ENCODE measurements around the gene TIMM13. TPM values are rescaled to one million over a fixed set of nuclear protein-coding genes. Genes with fewer than 3 reads are reported as not detected.

Gene TIMM13
- total RNA-seq, 1 donor from 2014 or later: 22.3 TPM

GRCh38 chr19:2458054-2458453 lies 30.7 kb upstream of the TIMM13 start:
- H4K20me1 ChIP-seq (ENCODE audit: low read depth): peaks cover 32% of the 10 kb centered on the region
- no peaks in the 10 kb centered on the region for H3K27me3 ChIP-seq
- H3K4me3 ChIP-seq: no peak overlapping the region
- no peak overlapping the region for H3K4me2 ChIP-seq
- H3K9me3 ChIP-seq (ENCODE audit: low read depth): no peaks in the 10 kb centered on the region
- H3K27ac ChIP-seq: no peak overlapping the region
- no peak overlapping the region for H2AFZ ChIP-seq (replicated peaks)
- no peaks in the 10 kb centered on the region for H3K36me3 Mint-ChIP-seq
- peaks cover 4% of the 10 kb centered on the region for H3K27me3 Mint-ChIP-seq (ENCODE audit: insufficient read depth, low read depth)
- H3K9ac ChIP-seq: no peak overlapping the region
- no peaks in the 10 kb centered on the region for H3K9me3 Mint-ChIP-seq
- H3K79me2 ChIP-seq (ENCODE audit: low read depth): peaks cover 36% of the 10 kb centered on the region
- peaks cover 21% of the 10 kb centered on the region for H3K4me1 Mint-ChIP-seq
- H3K4me3 Mint-ChIP-seq: no peak overlapping the region
- no peak for DNase-seq (ENCODE audit: low spot score)
- no peak overlapping the region for H3K27ac Mint-ChIP-seq
- H3K36me3 ChIP-seq: no peaks in the 10 kb centered on the region
- TF ChIP-seq CTCF (IDR thresholded peaks at IDR 0.05) (no peak), EZH2 (IDR thresholded peaks at IDR 0.05) (no peak), EZH2phosphoT487 (IDR thresholded peaks at IDR 0.05) (no peak)
- H3F3A ChIP-seq (ENCODE audit: low read depth): peaks cover 13% of the 10 kb centered on the region
- H3K4me1 ChIP-seq: peaks cover 11% of the 10 kb centered on the region

- H3K4me3 Mint-ChIP-seq: peak overlapping the region; percentile 92
- Histone ChIP-seq H3K27ac (no peak overlapping the region), H3K9ac (no peak overlapping the region), H3K9me3 (ENCODE audit: low read depth) (no peaks in the 10 kb centered on the region), H2AFZ (replicated peaks) (no peak overlapping the region), H3K4me3 (peak overlapping the region; percentile 33), H3K27me3 (no peaks in the 10 kb centered on the region), H3K4me2 (peak overlapping the region; percentile 75), H4K20me1 (ENCODE audit: low read depth) (peaks cover 35% of the 10 kb centered on the region), H3K79me2 (ENCODE audit: low read depth) (peaks cover 41% of the 10 kb centered on the region), H3K36me3 (no peaks in the 10 kb centered on the region), H3K4me1 (peaks cover 11% of the 10 kb centered on the region), H3F3A (ENCODE audit: low read depth) (peaks cover 8% of the 10 kb centered on the region)
- H3K27ac Mint-ChIP-seq: no peak overlapping the region
- DNase-seq (ENCODE audit: low spot score): no peak
- H3K36me3 Mint-ChIP-seq: no peaks in the 10 kb centered on the region
- H3K9me3 Mint-ChIP-seq: no peaks in the 10 kb centered on the region
- peaks cover 4% of the 10 kb centered on the region for H3K27me3 Mint-ChIP-seq (ENCODE audit: insufficient read depth, low read depth)
- peaks cover 21% of the 10 kb centered on the region for H3K4me1 Mint-ChIP-seq
- TF ChIP-seq EZH2phosphoT487 (IDR thresholded peaks at IDR 0.05) (no peak), EZH2 (IDR thresholded peaks at IDR 0.05) (no peak), CTCF (IDR thresholded peaks at IDR 0.05) (no peak)
Measured at GRCh38 chr19:2457394-2458037, 30.1 kb upstream of the TIMM13 start.

GRCh38 chr19:2455851-2456570 lies 28.6 kb upstream of the TIMM13 start:
- Mint-ChIP-seq H3K4me3 (peak overlapping the region; percentile 90), H3K27ac (no peak overlapping the region), H3K36me3 (peaks cover 4% of the 10 kb centered on the region), H3K27me3 (ENCODE audit: insufficient read depth, low read depth) (no peaks in the 10 kb centered on the region), H3K4me1 (peaks cover 15% of the 10 kb centered on the region), H3K9me3 (no peaks in the 10 kb centered on the region)
- Histone ChIP-seq H3K27ac (peak overlapping the region; percentile 9), H3K4me2 (peak overlapping the region; percentile 97), H3F3A (ENCODE audit: low read depth) (peaks cover 8% of the 10 kb centered on the region), H3K4me1 (peaks cover 11% of the 10 kb centered on the region), H4K20me1 (ENCODE audit: low read depth) (peaks cover 50% of the 10 kb centered on the region), H3K79me2 (ENCODE audit: low read depth) (peaks cover 57% of the 10 kb centered on the region), H2AFZ (replicated peaks) (peak overlapping the region; percentile 36), H3K4me3 (peak overlapping the region; percentile 100), H3K27me3 (no peaks in the 10 kb centered on the region), H3K36me3 (no peaks in the 10 kb centered on the region), H3K9me3 (ENCODE audit: low read depth) (no peaks in the 10 kb centered on the region), H3K9ac (peak overlapping the region; percentile 83)
- DNase-seq (ENCODE audit: low spot score): peak; percentile 53
- TF ChIP-seq CTCF (IDR thresholded peaks at IDR 0.05) (no peak), EZH2phosphoT487 (IDR thresholded peaks at IDR 0.05) (no peak), EZH2 (IDR thresholded peaks at IDR 0.05) (no peak)
